NCI-H460 (cell line): ENCODE data around the gene PLK1. TPM values are rescaled to one million over a fixed set of nuclear protein-coding genes. Genes with fewer than 3 reads are reported as not detected.

Source experiments
- DNase-seq: peaks from one replicate; pipeline ENCODE4 v3.0.0-alpha.2; 2016; ENCODE audit warnings: low read depth; ENCODE audit errors: extremely low read depth
- total RNA-seq: library from RNA; depleted of rRNA; stranded (reverse); fragments of >200 nt; shearing (Covaris generic); gene quantifications from 2 replicates; pipeline ENCODE4 v1.2.3, GENCODE V29; 2014

PLK1 gene
- total RNA-seq, 1 experiment from 2014 or later = 66.3 TPM

DNA sequence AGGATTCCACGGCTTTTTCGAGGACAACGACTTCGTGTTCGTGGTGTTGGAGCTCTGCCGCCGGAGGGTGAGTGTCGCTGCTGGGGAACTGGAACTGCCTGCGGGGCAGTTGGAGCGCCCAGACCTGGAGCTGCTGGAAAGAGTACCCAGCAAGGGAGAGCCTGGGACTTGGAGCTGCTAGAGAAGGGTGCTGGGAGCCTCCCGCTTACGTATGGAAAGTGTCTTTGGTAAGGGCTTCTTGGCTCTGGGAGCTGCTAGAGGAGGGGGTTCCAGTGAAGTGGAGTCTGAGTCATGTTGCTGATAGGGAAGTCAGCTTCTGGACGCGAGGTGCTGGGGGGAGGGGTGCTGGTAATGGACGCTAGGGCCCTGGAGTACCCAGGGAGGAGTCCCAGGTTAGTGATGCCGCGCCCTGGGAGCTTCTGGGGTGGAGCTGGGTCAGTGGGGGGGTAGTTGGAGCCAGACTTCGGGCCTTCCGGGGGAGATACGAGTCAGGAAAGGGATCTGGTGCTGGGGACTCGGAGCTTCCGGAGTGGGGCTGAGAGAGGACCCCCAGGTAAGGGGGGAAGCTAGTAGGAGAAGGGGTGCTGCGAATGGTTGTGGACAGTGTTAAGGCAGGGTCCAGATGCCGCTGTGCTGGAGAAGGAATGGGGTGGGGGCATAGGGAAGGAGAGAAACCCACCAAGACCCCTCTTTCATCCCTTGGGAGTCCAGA lies 741 bp downstream of the PLK1 start:
- DNase-seq = peak; percentile 7

DNA sequence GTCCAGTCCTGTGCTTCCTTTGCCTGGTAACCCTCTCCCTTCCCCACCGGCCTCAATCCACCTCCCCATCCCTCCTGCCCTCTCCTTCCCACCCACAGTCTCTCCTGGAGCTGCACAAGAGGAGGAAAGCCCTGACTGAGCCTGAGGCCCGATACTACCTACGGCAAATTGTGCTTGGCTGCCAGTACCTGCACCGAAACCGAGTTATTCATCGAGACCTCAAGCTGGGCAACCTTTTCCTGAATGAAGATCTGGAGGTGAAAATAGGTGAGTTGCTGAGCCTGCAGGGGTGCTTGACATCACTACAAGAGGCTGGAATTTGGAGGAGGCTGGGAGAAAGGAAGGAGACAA lies 1.3 kb downstream of the PLK1 start:
- no peak for DNase-seq

DNA sequence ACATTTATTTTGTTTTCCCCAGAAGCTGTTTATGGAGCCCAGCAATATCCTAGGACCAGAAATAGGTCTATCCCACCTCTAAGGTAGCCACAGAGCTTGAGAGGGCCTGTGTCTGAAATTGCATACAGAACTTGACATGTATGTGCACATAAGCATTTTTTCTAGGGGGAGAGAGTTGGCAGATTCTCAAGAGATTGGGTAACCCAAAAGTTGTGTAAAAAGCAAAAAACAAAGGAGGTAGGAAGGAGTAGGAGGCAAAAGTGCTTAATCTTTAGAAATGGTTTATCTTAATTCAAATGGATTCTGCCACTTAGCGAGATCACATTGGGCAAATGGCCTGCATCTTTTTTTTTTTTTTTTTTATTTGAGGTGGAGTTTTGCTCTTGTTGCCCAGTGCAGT lies 3.5 kb downstream of the PLK1 start:
- DNase-seq = no peak

DNA sequence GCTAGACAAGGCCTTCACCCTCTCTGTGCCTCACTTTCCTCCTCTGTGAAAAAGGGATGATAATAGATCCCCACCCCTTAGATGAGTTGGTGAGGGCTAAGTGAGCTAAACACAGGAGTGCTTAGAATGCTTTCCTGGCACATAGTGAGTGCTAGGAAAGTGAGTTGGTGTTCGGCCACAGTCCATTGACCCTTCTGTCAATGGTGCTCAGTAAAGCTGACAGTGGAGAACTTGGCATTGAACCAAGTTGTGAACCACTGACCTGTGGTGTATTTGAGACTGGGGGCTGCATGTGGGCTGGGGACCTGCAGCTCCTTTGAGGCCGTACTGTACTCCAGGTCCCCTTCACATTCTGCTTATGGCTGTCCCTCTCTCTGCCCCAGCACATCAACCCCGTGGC lies 4.8 kb downstream of the PLK1 start:
- no peak for DNase-seq

- no peak for DNase-seq
These were observed 8.5 kb downstream of the PLK1 start for GRCh38 chr16:23687034-23687808.

GRCh38 chr16:23689442-23690187 lies 10.9 kb downstream of the PLK1 start:
- DNase-seq = no peak

DNA sequence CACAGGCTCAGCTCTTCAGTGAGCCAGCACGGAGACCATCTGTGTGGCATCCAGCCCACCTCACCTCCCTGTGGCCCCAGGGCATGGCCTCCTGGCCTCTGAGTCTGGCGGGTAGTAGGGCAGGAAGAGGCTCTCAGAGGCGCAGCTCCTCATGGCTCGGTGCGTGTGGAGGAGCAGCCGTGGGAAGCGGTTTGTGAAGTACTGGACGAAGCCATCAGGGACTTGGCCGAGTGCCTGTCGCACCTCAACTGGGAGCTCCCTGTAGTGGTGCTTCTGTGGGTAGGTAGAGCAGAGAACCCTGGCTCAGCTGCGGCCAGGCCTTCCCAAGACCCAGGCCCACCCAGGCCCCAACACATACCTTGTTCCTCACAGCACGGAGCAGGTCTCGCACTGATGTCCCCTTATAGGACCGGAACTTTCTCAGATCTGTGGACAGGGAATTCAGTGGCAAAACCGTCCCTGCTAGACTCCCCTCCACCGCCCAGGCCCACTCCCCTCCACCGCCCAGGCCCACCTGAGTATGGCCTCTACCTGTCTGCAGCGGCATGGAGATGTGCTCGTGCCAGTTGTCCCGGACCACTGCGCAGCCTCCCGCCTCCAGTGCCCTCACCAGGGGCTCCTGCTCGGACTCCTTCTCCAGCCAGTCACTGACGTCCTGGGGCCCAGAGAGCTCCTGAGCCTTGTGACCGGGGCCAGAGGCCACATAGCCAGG lies 12.2 kb downstream of the PLK1 start:
- DNase-seq = no peak

- no peak for DNase-seq
These were observed 12.9 kb downstream of the PLK1 start for GRCh38 chr16:23691483-23692189.

DNA sequence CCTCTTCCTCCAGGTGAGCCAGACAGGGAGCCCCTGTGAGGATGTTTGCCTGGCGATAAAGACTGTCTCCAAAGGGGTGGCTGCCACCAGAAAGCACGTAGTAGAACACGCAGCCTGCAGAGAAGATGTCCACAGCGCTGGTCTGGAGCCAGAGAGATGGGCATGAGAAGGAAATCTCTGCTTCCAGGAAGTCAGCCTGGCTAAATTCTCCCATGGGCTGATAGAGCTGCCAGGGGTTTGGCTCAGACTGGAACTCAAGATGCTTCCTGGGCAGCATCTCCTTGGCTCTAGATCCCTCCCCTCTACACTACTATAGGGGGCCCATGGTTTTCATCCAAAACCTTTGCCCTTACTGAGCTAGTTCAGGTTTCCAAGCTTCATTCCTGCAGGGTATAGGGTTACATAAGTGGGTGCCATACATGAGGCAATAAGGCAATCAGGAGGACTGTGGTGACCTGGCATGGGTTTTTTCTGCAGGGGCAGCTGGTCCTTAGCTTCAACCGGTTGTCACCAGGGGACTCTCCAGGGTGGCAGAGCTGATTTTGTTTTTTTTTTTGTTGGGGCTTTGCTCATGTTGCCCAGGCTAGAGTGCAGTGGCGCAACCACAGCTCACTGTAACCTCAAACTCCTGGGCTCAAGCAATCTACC lies 13.6 kb downstream of the PLK1 start:
- no peak for DNase-seq

GRCh38 chr16:23694265-23694643 lies 15.6 kb downstream of the PLK1 start:
- DNase-seq = no peak

DNA sequence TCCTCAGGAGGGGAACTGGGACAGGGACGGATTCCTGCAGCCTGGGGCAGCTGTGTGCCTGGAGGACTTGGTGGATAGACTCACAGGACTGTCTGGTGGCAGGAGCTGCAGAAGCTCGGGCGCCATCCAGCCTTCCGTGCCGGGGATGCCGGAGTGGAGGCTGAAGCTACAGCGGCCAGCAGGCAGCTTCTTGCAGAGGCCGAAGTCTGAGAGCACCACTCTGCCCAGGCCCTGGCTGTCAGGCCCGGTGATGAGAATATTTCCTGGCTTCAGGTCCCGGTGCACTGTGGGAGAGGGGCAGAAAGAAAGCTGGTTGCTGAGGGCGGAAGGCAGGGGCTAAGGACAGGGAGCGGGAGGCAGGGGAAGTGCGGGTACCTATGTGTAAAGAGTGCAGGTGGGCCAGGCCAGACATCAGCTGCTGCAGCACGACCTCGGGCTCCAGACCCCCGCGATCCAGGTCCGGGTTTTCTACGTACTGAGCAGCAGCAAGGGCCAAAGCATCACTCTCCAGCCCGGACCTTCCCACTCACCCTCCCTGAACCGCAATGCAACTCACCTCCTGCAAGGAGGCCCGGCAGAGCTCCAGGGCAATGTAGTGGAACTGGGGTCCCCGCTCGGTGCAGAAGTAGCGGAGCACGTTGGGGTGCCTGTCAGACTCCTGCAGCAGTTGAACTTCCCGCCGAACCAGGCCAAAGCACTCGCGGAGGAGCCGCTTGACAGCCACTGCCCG lies 16.1 kb downstream of the PLK1 start:
- no peak for DNase-seq

GRCh38 chr16:23695756-23696155 lies 17.1 kb downstream of the PLK1 start:
- DNase-seq = no peak

DNA sequence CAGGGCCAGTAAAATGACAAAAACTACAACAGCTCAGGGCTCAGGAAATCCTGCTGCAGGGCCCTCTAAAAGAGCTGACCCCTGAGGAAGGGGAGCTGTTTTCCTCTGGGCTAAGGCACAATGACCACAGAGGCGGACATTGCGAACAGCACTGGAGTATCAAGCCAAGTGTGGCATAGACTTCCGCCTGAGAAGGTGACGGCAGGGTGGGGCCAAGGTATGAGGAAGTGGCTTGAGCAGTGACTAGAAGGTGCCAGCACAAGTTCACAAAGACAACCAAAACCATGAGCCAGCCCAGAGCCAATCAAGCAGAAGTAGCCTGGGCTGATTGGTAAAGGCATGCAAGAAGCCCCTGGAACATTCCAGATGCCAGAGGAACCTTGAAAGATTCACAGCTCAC lies 20.4 kb downstream of the PLK1 start:
- no peak for DNase-seq

GRCh38 chr16:23700093-23700492 lies 21.4 kb downstream of the PLK1 start:
- DNase-seq = no peak

DNA sequence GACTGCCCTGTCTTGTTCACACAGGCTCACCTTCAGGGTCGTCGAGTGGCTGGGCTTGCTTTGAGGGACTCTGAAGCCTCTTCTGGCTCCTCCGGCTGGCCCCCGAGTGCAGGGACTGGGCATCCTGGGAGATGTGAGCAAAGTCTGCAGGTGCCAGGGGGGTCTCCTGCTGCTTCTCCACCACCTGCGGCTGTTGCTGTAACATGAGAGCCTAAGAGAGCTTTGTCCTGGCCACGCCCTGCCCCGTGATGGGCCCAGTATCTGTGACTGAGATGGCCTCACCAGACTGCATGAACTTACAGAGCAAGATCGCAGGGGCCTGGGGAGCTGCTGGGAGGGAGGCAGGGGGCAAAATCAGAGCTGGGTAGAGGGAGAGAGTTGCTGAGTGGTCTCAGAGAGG lies 21.8 kb downstream of the PLK1 start:
- DNase-seq = no peak

- no peak for DNase-seq
These were observed 22.4 kb downstream of the PLK1 start for GRCh38 chr16:23701045-23701444.

DNA sequence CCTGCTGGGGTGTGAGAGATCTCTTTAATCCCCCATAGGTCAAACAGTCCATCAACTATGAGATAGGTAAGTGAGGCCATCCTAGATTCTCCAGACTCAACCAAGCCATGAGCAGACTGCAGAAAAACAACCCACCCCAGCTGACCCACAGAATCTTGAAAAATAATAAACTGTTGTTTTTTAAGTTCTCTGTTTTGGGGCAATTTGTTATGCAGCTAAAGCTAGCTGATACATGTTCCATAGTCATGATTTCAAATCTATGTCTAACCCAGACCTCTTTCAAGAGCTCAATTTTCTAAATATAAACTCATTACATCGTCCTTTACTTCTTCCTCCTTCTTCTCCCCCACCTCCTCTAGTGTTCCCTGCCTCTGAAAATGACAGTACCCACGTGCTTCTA lies 24.3 kb downstream of the PLK1 start:
- no peak for DNase-seq

DNA sequence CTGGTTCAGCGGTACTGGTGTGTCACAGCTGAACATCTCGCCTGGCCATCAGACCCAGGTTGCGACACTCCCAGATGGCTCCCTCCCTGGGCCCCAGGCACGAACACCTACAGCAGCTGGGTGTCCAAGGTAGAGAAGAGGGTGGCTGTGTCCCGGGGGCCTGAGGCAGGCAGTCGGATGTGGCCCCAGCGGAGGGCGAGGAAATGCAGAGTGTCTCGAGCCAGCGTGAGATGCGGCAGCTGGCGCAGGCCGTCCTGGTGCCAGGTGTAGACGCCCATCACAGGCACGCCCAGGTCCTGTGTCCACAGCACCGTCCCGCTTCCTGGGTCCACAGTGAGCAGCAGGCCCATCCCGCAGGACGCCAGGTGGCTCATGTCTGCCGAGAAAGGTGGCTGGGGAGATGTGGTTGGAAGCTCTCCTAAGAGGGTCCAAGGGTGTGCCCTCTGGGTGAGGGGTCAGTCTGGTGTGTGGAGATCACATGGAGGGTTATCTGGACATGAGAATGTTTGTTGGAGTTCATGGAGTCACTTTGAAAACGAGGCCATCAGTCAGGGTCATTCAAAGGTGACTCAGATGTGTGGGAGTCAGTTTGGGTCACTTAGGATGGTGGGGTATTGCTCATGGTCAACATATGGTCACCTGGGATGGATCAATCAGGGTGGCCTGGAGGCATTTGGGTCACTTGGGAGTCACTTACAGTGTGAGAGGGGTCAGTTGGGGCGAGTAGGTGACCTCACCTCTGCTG lies 26.3 kb downstream of the PLK1 start:
- no peak for DNase-seq

DNA sequence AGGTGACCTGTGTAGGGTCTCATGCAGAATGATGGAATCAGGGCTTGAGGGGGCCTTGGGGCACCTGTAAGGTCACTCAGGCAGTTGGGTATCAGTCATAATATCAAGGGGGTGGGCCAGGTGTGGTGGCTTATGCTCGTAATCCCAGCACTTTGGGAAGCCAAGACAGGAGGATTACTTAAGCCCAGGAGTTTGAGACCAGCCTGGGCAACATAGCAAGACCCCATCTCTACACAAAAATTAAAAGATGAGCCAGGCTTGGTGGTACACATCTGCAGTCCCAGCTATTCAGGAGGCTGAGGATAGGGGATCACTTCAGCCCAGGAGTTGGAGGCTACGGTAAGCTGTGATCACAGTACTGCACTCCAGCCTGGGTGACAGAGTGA lies 26.8 kb downstream of the PLK1 start:
- DNase-seq = no peak
